Fibroblast of villous mesenchyme (primary cell): ENCODE measurements around the gene WARS2. TPM values are rescaled to one million over a fixed set of nuclear protein-coding genes. Genes with fewer than 3 reads are reported as not detected.

Experiments
- DNase-seq: peaks from one replicate; pipeline ENCODE4 v3.0.0-alpha.2; 2010; ENCODE audit warnings: low read depth
- H3K4me3 ChIP-seq: 2 replicates; pipeline ENCODE4 v1.5.1; 2011; ENCODE audit warnings: low read depth, mild to moderate bottlenecking, low read length
- CTCF ChIP-seq: IDR thresholded peaks from 2 replicates; pipeline ENCODE4 v1.5.1; 2012; ENCODE audit warnings: low read depth, mild to moderate bottlenecking, low read length; ENCODE audit not compliant: insufficient read depth
- total RNA-seq: library from RNA; depleted of rRNA; stranded (reverse); fragments of >200 nt; gene quantifications from 2 replicates; pipeline ENCODE4 v1.2.3, GENCODE V29; 2012

The WARS2 gene
- total RNA-seq, 1 donor, result 20.3 TPM

- H3K4me3 ChIP-seq, result no peak overlapping the region
- no peak for TF ChIP-seq CTCF
- peak; percentile 26 for DNase-seq
Observed at GRCh38 chr1:119026956-119027355, 113.5 kb downstream of the WARS2 start.

- no peak for DNase-seq
- no peak for TF ChIP-seq CTCF
- no peak overlapping the region for H3K4me3 ChIP-seq
Observed at GRCh38 chr1:119015547-119015946, 124.9 kb downstream of the WARS2 start.

- TF ChIP-seq CTCF, result no peak
- DNase-seq, result no peak
- no peak overlapping the region for H3K4me3 ChIP-seq
Observed at GRCh38 chr1:119012383-119012782, 128.1 kb downstream of the WARS2 start.

GRCh38 chr1:119011706-119012105, 128.7 kb downstream of the WARS2 start:
- no peak for DNase-seq
- no peak for TF ChIP-seq CTCF
- no peak overlapping the region for H3K4me3 ChIP-seq

- DNase-seq, result no peak
- TF ChIP-seq CTCF, result no peak
Observed at GRCh38 chr1:119011116-119011515, 129.3 kb downstream of the WARS2 start.

GRCh38 chr1:119010201-119010600, 130.3 kb downstream of the WARS2 start:
- H3K4me3 ChIP-seq, result no peak overlapping the region

More at GRCh38 chr1:119011116-119011515, 129.3 kb downstream of the WARS2 start:
- H3K4me3 ChIP-seq, result no peak overlapping the region

More at GRCh38 chr1:119010201-119010600, 130.3 kb downstream of the WARS2 start:
- no peak for DNase-seq
- no peak for TF ChIP-seq CTCF
